ENCODE measurements around the gene PHF2. TPM values are rescaled to one million over a fixed set of nuclear protein-coding genes. Genes with fewer than 3 reads are reported as not detected.

PHF2 gene
- polyA plus RNA-seq, 1 of the 3 experiments (the other 2 are of a cell fraction): 11.2 TPM

DNA sequence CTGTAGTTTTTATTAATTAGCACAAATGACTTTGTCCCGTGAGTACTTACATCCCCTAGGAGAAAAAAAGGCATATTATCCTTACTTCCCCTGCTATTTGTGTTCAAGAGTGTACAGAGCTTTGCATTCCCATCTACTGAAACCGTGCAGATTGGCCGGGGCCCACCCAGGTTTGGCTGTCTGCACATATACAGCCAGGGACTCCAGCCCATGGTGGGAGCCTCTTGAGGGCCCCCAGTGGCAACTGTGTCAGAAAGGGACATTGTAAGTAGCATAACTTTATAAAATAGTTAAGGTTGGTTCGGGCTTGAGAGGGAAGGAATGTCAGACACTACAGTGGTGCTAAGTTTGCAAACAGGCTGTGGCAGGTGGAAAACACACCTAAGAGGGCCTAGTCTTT is 24.7 kb downstream of the PHF2 start:
- H3K4me3 ChIP-seq (ENCODE audit: low read depth in 2 of 2, low read length in 1 of 2): no peak overlapping the region
- DNase-seq: no peak
- H2AFZ ChIP-seq (ENCODE audit: low read depth): no peak overlapping the region
- no peak overlapping the region for H3K27ac ChIP-seq (ENCODE audit: low read depth in 2 of 2, low read length in 1 of 2)
- H3K27me3 ChIP-seq (ENCODE audit: insufficient read depth): no peaks in the 10 kb centered on the region
- TF ChIP-seq ELF1 (IDR thresholded peaks at IDR 0.05) (no peak), TAF1 (IDR thresholded peaks at IDR 0.05; ENCODE audit: borderline replicate concordance, low read depth, low read length) (no peak), RCOR1 (IDR thresholded peaks at IDR 0.05; ENCODE audit: low read length) (no peak), GABPA (IDR thresholded peaks at IDR 0.05; ENCODE audit: low read depth) (no peak), NRF1 (IDR thresholded peaks at IDR 0.05; ENCODE audit: low read depth, low read length) (no peak), SMC3 (IDR thresholded peaks at IDR 0.05; ENCODE audit: low read depth, low read length) (no peak), MXI1 (IDR thresholded peaks at IDR 0.05; ENCODE audit: low read depth, low read length) (no peak), TEAD4 (IDR thresholded peaks at IDR 0.05; ENCODE audit: borderline replicate concordance, insufficient read depth) (no peak), EZH2phosphoT487 (IDR thresholded peaks at IDR 0.05; ENCODE audit: borderline replicate concordance, low read depth) (no peak)
- TF ChIP-seq, protein P1, sequence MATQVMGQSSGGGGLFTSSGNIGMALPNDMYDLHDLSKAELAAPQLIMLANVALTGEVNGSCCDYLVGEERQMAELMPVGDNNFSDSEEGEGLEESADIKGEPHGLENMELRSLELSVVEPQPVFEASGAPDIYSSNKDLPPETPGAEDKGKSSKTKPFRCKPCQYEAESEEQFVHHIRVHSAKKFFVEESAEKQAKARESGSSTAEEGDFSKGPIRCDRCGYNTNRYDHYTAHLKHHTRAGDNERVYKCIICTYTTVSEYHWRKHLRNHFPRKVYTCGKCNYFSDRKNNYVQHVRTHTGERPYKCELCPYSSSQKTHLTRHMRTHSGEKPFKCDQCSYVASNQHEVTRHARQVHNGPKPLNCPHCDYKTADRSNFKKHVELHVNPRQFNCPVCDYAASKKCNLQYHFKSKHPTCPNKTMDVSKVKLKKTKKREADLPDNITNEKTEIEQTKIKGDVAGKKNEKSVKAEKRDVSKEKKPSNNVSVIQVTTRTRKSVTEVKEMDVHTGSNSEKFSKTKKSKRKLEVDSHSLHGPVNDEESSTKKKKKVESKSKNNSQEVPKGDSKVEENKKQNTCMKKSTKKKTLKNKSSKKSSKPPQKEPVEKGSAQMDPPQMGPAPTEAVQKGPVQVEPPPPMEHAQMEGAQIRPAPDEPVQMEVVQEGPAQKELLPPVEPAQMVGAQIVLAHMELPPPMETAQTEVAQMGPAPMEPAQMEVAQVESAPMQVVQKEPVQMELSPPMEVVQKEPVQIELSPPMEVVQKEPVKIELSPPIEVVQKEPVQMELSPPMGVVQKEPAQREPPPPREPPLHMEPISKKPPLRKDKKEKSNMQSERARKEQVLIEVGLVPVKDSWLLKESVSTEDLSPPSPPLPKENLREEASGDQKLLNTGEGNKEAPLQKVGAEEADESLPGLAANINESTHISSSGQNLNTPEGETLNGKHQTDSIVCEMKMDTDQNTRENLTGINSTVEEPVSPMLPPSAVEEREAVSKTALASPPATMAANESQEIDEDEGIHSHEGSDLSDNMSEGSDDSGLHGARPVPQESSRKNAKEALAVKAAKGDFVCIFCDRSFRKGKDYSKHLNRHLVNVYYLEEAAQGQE (IDR thresholded peaks at IDR 0.05; ENCODE audit: low read depth, low read length): no peak
- 84% methylated on average over 4 of the region's 4 CpGs for WGBS (ENCODE audit: low lambda C conversion rate)
- H3K9me2 ChIP-seq: no peaks in the 10 kb centered on the region
- H4K20me1 ChIP-seq (ENCODE audit: insufficient read depth): peaks cover 13% of the 10 kb centered on the region; the same call in 1 of the 2 replicates
- H3K9ac ChIP-seq: no peak overlapping the region
- H3K4me1 ChIP-seq (ENCODE audit: control insufficient read depth in 1 of 2, insufficient read depth in 2 of 2, low read depth in 1 of 2, low read length in 1 of 2): peaks cover 0 to 7% of the 10 kb centered on the region in 2 experiments; a peak in 1 of 4 replicates
- POLR2A ChIA-PET: no interaction called here
- H3K79me2 ChIP-seq (ENCODE audit: insufficient read depth): peaks cover 41% of the 10 kb centered on the region
- no peak overlapping the region for H3K4me2 ChIP-seq
- CTCF ChIA-PET: no interaction called here
- no peaks in the 10 kb centered on the region for H3K36me3 ChIP-seq (replicated peaks in 1 of 2; ENCODE audit: control insufficient read depth in 1 of 2, insufficient read depth in 2 of 2, low read length in 1 of 2)
- no peaks in the 10 kb centered on the region for H3K9me3 ChIP-seq
- H3F3A ChIP-seq (replicated peaks; ENCODE audit: insufficient read depth): no peaks in the 10 kb centered on the region

GRCh38 chr9:93601666-93602065 is 25.3 kb downstream of the PHF2 start:
- ChIA-PET CTCF (no interaction called here), POLR2A (no interaction called here)
- no peaks in the 10 kb centered on the region for H3K9me3 ChIP-seq
- 97% methylated on average over 4 of the region's 5 CpGs for WGBS (ENCODE audit: low lambda C conversion rate)
- H3K9ac ChIP-seq: no peak overlapping the region
- H3K4me1 ChIP-seq (ENCODE audit: control insufficient read depth in 1 of 2, insufficient read depth in 2 of 2, low read depth in 1 of 2, low read length in 1 of 2): peaks cover 0 to 7% of the 10 kb centered on the region in 2 experiments; a peak in 1 of 4 replicates
- TF ChIP-seq SIN3A (IDR thresholded peaks at IDR 0.05; ENCODE audit: borderline replicate concordance, low read depth, low read length): no peak
- no peak for TF ChIP-seq EZH2phosphoT487 (IDR thresholded peaks at IDR 0.05; ENCODE audit: borderline replicate concordance, low read depth)
- TF ChIP-seq SMC3 (IDR thresholded peaks at IDR 0.05; ENCODE audit: low read depth, low read length): no peak
- no peak for TF ChIP-seq FOSL2 (IDR thresholded peaks at IDR 0.05; ENCODE audit: borderline replicate concordance, low read depth)
- TF ChIP-seq, protein P2, sequence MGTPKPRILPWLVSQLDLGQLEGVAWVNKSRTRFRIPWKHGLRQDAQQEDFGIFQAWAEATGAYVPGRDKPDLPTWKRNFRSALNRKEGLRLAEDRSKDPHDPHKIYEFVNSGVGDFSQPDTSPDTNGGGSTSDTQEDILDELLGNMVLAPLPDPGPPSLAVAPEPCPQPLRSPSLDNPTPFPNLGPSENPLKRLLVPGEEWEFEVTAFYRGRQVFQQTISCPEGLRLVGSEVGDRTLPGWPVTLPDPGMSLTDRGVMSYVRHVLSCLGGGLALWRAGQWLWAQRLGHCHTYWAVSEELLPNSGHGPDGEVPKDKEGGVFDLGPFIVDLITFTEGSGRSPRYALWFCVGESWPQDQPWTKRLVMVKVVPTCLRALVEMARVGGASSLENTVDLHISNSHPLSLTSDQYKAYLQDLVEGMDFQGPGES (IDR thresholded peaks at IDR 0.05; ENCODE audit: low read depth, low read length): no peak
- no peak for TF ChIP-seq GABPA (IDR thresholded peaks at IDR 0.05; ENCODE audit: low read depth)
- no peak for TF ChIP-seq TEAD4 (IDR thresholded peaks at IDR 0.05; ENCODE audit: borderline replicate concordance, insufficient read depth)
- TF ChIP-seq CHD2 (IDR thresholded peaks at IDR 0.05; ENCODE audit: low read length, partially characterized antibody): no peak
- TF ChIP-seq RCOR1 (IDR thresholded peaks at IDR 0.05; ENCODE audit: low read length): no peak
- TF ChIP-seq RXRA (IDR thresholded peaks at IDR 0.05; ENCODE audit: borderline replicate concordance, low read depth): no peak
- TF ChIP-seq, protein P3, sequence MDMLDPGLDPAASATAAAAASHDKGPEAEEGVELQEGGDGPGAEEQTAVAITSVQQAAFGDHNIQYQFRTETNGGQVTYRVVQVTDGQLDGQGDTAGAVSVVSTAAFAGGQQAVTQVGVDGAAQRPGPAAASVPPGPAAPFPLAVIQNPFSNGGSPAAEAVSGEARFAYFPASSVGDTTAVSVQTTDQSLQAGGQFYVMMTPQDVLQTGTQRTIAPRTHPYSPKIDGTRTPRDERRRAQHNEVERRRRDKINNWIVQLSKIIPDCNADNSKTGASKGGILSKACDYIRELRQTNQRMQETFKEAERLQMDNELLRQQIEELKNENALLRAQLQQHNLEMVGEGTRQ (IDR thresholded peaks at IDR 0.05; ENCODE audit: borderline replicate concordance, low read depth, low read length): no peak
- no peak for TF ChIP-seq FOXJ3 (CRISPR knock-in tag; IDR thresholded peaks at IDR 0.05)
- H3K36me3 ChIP-seq (replicated peaks in 1 of 2; ENCODE audit: control insufficient read depth in 1 of 2, insufficient read depth in 2 of 2, low read length in 1 of 2): no peaks in the 10 kb centered on the region
- H2AFZ ChIP-seq (ENCODE audit: low read depth): no peak overlapping the region
- no peak overlapping the region for H3K27ac ChIP-seq (ENCODE audit: low read depth in 2 of 2, low read length in 1 of 2)
- H3K4me3 ChIP-seq (ENCODE audit: low read depth in 2 of 2, low read length in 1 of 2): no peak overlapping the region
- no peak for DNase-seq
- H3K9me2 ChIP-seq: no peaks in the 10 kb centered on the region
- H4K20me1 ChIP-seq (ENCODE audit: insufficient read depth): peaks cover 13% of the 10 kb centered on the region; the same call in 1 of the 2 replicates
- H3F3A ChIP-seq (replicated peaks; ENCODE audit: insufficient read depth): no peaks in the 10 kb centered on the region
- H3K79me2 ChIP-seq (ENCODE audit: insufficient read depth): peaks cover 44% of the 10 kb centered on the region
- H3K4me2 ChIP-seq: no peak overlapping the region
- no peaks in the 10 kb centered on the region for H3K27me3 ChIP-seq (ENCODE audit: insufficient read depth)

Data from SK-N-SH (cell line).